GM19035 (cell line): Measurements from ENCODE around the gene NOD1.
A peak's percentile ranks its signal among the peaks of the same experiment; 100 is the strongest.

Experiments
- ATAC-seq: cut with Tn5 transposase; IDR thresholded peaks from one replicate; pipeline ENCODE4 v1.9.1; 2021; ENCODE audit not compliant: unreplicated experiment

Gene NOD1

GRCh38 chr7:30451539-30452279 lies 26.9 kb downstream of the NOD1 start:
- no peak for ATAC-seq

- no peak for ATAC-seq
Observed at GRCh38 chr7:30450983-30451497, 27.5 kb downstream of the NOD1 start.

GRCh38 chr7:30450240-30450982 lies 28.2 kb downstream of the NOD1 start:
- ATAC-seq = no peak

- no peak for ATAC-seq
Observed at GRCh38 chr7:30448461-30449189, 30.0 kb downstream of the NOD1 start.

GRCh38 chr7:30447466-30447865 lies 31.1 kb downstream of the NOD1 start:
- no peak for ATAC-seq

- ATAC-seq = peak; percentile 8
Observed at GRCh38 chr7:30446266-30446665, 32.3 kb downstream of the NOD1 start.

GRCh38 chr7:30445770-30446169 lies 32.8 kb downstream of the NOD1 start:
- peak; percentile 98 for ATAC-seq

- no peak for ATAC-seq
Observed at GRCh38 chr7:30437823-30438574, 40.6 kb downstream of the NOD1 start.

- no peak for ATAC-seq
Observed at GRCh38 chr7:30436518-30436917, 42.1 kb downstream of the NOD1 start.

- ATAC-seq = no peak
Observed at GRCh38 chr7:30436046-30436445, 42.5 kb downstream of the NOD1 start.

- ATAC-seq = no peak
Observed at GRCh38 chr7:30434140-30434799, 44.3 kb downstream of the NOD1 start.

GRCh38 chr7:30433506-30433905 lies 45.1 kb downstream of the NOD1 start:
- ATAC-seq = no peak

- ATAC-seq = no peak
Observed at GRCh38 chr7:30433082-30433481, 45.5 kb downstream of the NOD1 start.

- no peak for ATAC-seq
Observed at GRCh38 chr7:30430777-30431176, 47.8 kb downstream of the NOD1 start.

- no peak for ATAC-seq
Observed at GRCh38 chr7:30430276-30430675, 48.3 kb downstream of the NOD1 start.

GRCh38 chr7:30429156-30429530 lies 49.4 kb downstream of the NOD1 start:
- no peak for ATAC-seq

- no peak for ATAC-seq
Observed at GRCh38 chr7:30428246-30429155, 50.1 kb downstream of the NOD1 start.

GRCh38 chr7:30427296-30428070 lies 51.1 kb downstream of the NOD1 start:
- ATAC-seq = no peak

GRCh38 chr7:30424506-30424905 lies 54.1 kb downstream of the NOD1 start:
- no peak for ATAC-seq
